Sigmoid colon (tissue), 7 donors: ENCODE measurements around the gene MAST4. TPM values are rescaled to one million over a fixed set of nuclear protein-coding genes. Genes with fewer than 3 reads are reported as not detected.
A peak's percentile ranks its signal among the peaks of the same experiment; 100 is the strongest.

Source experiments
- DNase-seq: peaks from one replicate; pipeline ENCODE4 v3.0.0-alpha.2; 2019
- H3K27ac ChIP-seq, 4 donors: fragments of 200-600 bp; sonication (generic); one replicate each; pipeline ENCODE4 v1.5.1; 2016 to 2019; ENCODE audit warnings: mild to moderate bottlenecking in 1 of 4
- H3K27me3 ChIP-seq, 3 donors: fragments of 200-600 bp; sonication (generic); one replicate each; pipeline ENCODE4 v1.5.1; 2019; ENCODE audit warnings: mild to moderate bottlenecking in 1 of 3
- H3K36me3 ChIP-seq, 4 donors: fragments of 200-600 bp; sonication (generic); one replicate each; pipeline ENCODE4 v1.5.1; 2016 to 2019
- H3K4me1 ChIP-seq, 4 donors: fragments of 200-600 bp; sonication (generic); one replicate each; pipeline ENCODE4 v1.5.1; 2017 to 2019
- H3K4me3 ChIP-seq, 4 donors: fragments of 200-600 bp; sonication (generic); one replicate each; pipeline ENCODE4 v1.5.1; 2017 to 2019; ENCODE audit warnings: mild to moderate bottlenecking in 2 of 4, moderate library complexity in 1 of 4
- H3K9me3 ChIP-seq, 4 donors: fragments of 200-600 bp in 3 of 4; sonication (generic) in 3 of 4; one replicate each; pipeline versions ENCODE4 v1.5.1 to v1.6.1; 2013 to 2019
- CTCF ChIP-seq, 4 experiments: fragments of 450-650 bp in 3 of 4; fragments of 200-600 bp in 1 of 4; IDR thresholded peaks; one replicate each; pipeline ENCODE4 v1.5.1; 2016 to 2019; ENCODE audit warnings: antibody characterized with exemption in 4 of 4, mild to moderate bottlenecking in 3 of 4, moderate library complexity in 2 of 4
- EP300 ChIP-seq, 4 donors: sonication (generic); formaldehyde crosslinking; IDR thresholded peaks; one replicate each; pipeline ENCODE4 v1.6.1; 2017; ENCODE audit warnings: antibody characterized with exemption in 4 of 4
- POLR2A ChIP-seq, 2 donors: fragments of 450-650 bp; IDR thresholded peaks; one replicate each; pipeline ENCODE4 v1.6.1; 2016; ENCODE audit warnings: antibody characterized with exemption in 2 of 2, mild to moderate bottlenecking in 2 of 2, moderate library complexity in 2 of 2
- POLR2AphosphoS5 ChIP-seq, 4 donors: sonication (generic); formaldehyde crosslinking; IDR thresholded peaks; one replicate each; pipeline ENCODE4 v1.6.1; 2017; ENCODE audit warnings: antibody characterized with exemption in 4 of 4
- WGBS, 2 donors: extraction: QIAGEN DNeasy Blood & Tissue Kit; methylation state at CpG; one replicate each; pipeline ENCODE4 v1.1.7; 2013; 5-methylcytosine and 5-hydroxymethylcytosine counted together
- intact Hi-C: fragments of 100-400 bp; cut with DNase I; formaldehyde crosslinking; loops from one replicate; pipeline ENCODE4 v1.15.1; 2023
- polyA plus RNA-seq, 3 donors: library from polyadenylated mRNA; stranded (reverse); fragments of 200-250 nt; gene quantifications; one replicate each; pipeline ENCODE4 v1.2.3, GENCODE V29; 2013
- total RNA-seq, 4 donors: library from RNA; depleted of rRNA; stranded (reverse); fragments of >200 nt; gene quantifications; one replicate each; pipeline ENCODE4 v1.1.0, GENCODE V29; 2016
- donor health status: healthy with polysubstance abuse.
- donor health status: Bipolar disorder and iron deficiency.
- donor health status: healthy.

Gene MAST4
- total and polyA plus RNA-seq, 7 donors, result 1.6 to 30.7 (median 15.7) TPM

GRCh38 chr5:66963559-66963971 is 367.4 kb downstream of the MAST4 start:
- H3K27me3 ChIP-seq, result no peaks in the 10 kb centered on the region
- no peak overlapping the region for H3K27ac ChIP-seq
- H3K4me3 ChIP-seq, result no peak overlapping the region
- peaks cover 0 to 25% (median 19%) of the 10 kb centered on the region in 4 donors for H3K4me1 ChIP-seq
- intact Hi-C loops, result no loop called here
- TF ChIP-seq EP300 (IDR thresholded peaks at IDR 0.05) (no peak), POLR2A (IDR thresholded peaks at IDR 0.05) (no peak), CTCF (IDR thresholded peaks at IDR 0.05) (no peak), POLR2AphosphoS5 (IDR thresholded peaks at IDR 0.05) (no peak)
- no peaks in the 10 kb centered on the region for H3K36me3 ChIP-seq
- no peak for DNase-seq
- no peaks in the 10 kb centered on the region for H3K9me3 ChIP-seq
- WGBS, 2 donors, result 33 to 56% methylated on average over 1 of the region's 1 CpG

GRCh38 chr5:66966439-66966838 is 370.2 kb downstream of the MAST4 start:
- Histone ChIP-seq H3K4me1 (peaks cover 0 to 3% (median 0%) of the 10 kb centered on the region in 4 donors), H3K27ac (no peak overlapping the region)
- intact Hi-C loops, result no loop called here

GRCh38 chr5:66967102-66967501 is 370.9 kb downstream of the MAST4 start:
- WGBS, 2 donors, result 86 to 87% methylated on average over 3 of the region's 3 CpGs
- intact Hi-C loops, result no loop called here
- Histone ChIP-seq H3K27me3 (no peaks in the 10 kb centered on the region), H3K36me3 (no peaks in the 10 kb centered on the region), H3K27ac (peak overlapping the region in 1 of 4 donors; percentile 4), H3K4me1 (peaks cover 0 to 6% (median 0%) of the 10 kb centered on the region in 4 donors), H3K4me3 (no peak overlapping the region), H3K9me3 (no peaks in the 10 kb centered on the region)
- TF ChIP-seq EP300 (IDR thresholded peaks at IDR 0.05) (no peak), POLR2A (IDR thresholded peaks at IDR 0.05) (no peak), CTCF (IDR thresholded peaks at IDR 0.05) (no peak), POLR2AphosphoS5 (IDR thresholded peaks at IDR 0.05) (no peak)
- no peak for DNase-seq

More at GRCh38 chr5:66966439-66966838, 370.2 kb downstream of the MAST4 start:
- Histone ChIP-seq H3K36me3 (no peaks in the 10 kb centered on the region), H3K27me3 (no peaks in the 10 kb centered on the region), H3K4me3 (no peak overlapping the region), H3K9me3 (no peaks in the 10 kb centered on the region)
- no peak for TF ChIP-seq CTCF (IDR thresholded peaks at IDR 0.05)
- TF ChIP-seq POLR2A (IDR thresholded peaks at IDR 0.05), result no peak
- no peak for TF ChIP-seq EP300 (IDR thresholded peaks at IDR 0.05)
- no peak for TF ChIP-seq POLR2AphosphoS5 (IDR thresholded peaks at IDR 0.05)
- DNase-seq, result no peak

GRCh38 chr5:66967826-66968262 is 371.7 kb downstream of the MAST4 start:
- Histone ChIP-seq H3K4me1 (peaks cover 0 to 7% (median 0%) of the 10 kb centered on the region in 4 donors), H3K27ac (no peak overlapping the region), H3K36me3 (no peaks in the 10 kb centered on the region), H3K27me3 (no peaks in the 10 kb centered on the region), H3K9me3 (no peaks in the 10 kb centered on the region), H3K4me3 (no peak overlapping the region)
- no peak for DNase-seq
- intact Hi-C loops, result no loop called here
- 82 to 88% methylated on average over 4 of the region's 4 CpGs for WGBS, 2 donors
- no peak for TF ChIP-seq POLR2AphosphoS5 (IDR thresholded peaks at IDR 0.05)
- TF ChIP-seq POLR2A (IDR thresholded peaks at IDR 0.05), result no peak
- TF ChIP-seq EP300 (IDR thresholded peaks at IDR 0.05), result no peak
- no peak for TF ChIP-seq CTCF (IDR thresholded peaks at IDR 0.05)

- no peak for TF ChIP-seq CTCF (IDR thresholded peaks at IDR 0.05)
- no peak for TF ChIP-seq POLR2A (IDR thresholded peaks at IDR 0.05)
- no peak for TF ChIP-seq POLR2AphosphoS5 (IDR thresholded peaks at IDR 0.05)
- no peak for TF ChIP-seq EP300 (IDR thresholded peaks at IDR 0.05)
- H3K4me1 ChIP-seq, result peaks cover 0 to 7% (median 0%) of the 10 kb centered on the region in 4 donors
- DNase-seq, result no peak
- H3K4me3 ChIP-seq, result no peak overlapping the region
- H3K27ac ChIP-seq, result no peak overlapping the region
- intact Hi-C loops, result no loop called here
- H3K27me3 ChIP-seq, result no peaks in the 10 kb centered on the region
- H3K9me3 ChIP-seq, result no peaks in the 10 kb centered on the region
- H3K36me3 ChIP-seq, result no peaks in the 10 kb centered on the region
- 95 to 97% methylated on average over 4 of the region's 4 CpGs for whole genome bisulfite sequencing, 2 donors
These were observed 373.3 kb downstream of the MAST4 start for GRCh38 chr5:66969484-66969883.
